Suprapubic skin (tissue), 4 donors: Measurements from ENCODE around the gene STAM. TPM values are rescaled to one million over a fixed set of nuclear protein-coding genes. Genes with fewer than 3 reads are reported as not detected.

Experiments
- DNase-seq, 2 donors: peaks; one replicate each; pipeline ENCODE4 v3.0.0-alpha.2; 2019; ENCODE audit warnings: low spot score in 2 of 2
- H3K27ac ChIP-seq: fragments of 200-600 bp; sonication (generic); one replicate; pipeline ENCODE4 v1.5.1; 2019
- H3K27me3 ChIP-seq: fragments of 200-600 bp; sonication (generic); one replicate; pipeline ENCODE4 v1.5.1; 2019
- H3K36me3 ChIP-seq: fragments of 200-600 bp; sonication (generic); one replicate; pipeline ENCODE4 v1.5.1; 2019
- H3K4me1 ChIP-seq: fragments of 200-600 bp; sonication (generic); one replicate; pipeline ENCODE4 v1.5.1; 2019
- H3K4me3 ChIP-seq: fragments of 200-600 bp; sonication (generic); one replicate; pipeline ENCODE4 v1.5.1; 2019; ENCODE audit warnings: mild to moderate bottlenecking
- H3K9me3 ChIP-seq: fragments of 200-600 bp; sonication (generic); one replicate; pipeline ENCODE4 v1.5.1; 2019
- EP300 ChIP-seq: sonication (generic); formaldehyde crosslinking; IDR thresholded peaks from one replicate; pipeline ENCODE4 v1.6.1; 2017; ENCODE audit warnings: antibody characterized with exemption
- POLR2A ChIP-seq, 2 donors: fragments of 450-650 bp; IDR thresholded peaks; one replicate each; pipeline ENCODE4 v1.6.1; 2017; ENCODE audit warnings: antibody characterized with exemption in 2 of 2, mild to moderate bottlenecking in 2 of 2, moderate library complexity in 2 of 2
- POLR2AphosphoS5 ChIP-seq, 3 donors: sonication (generic); formaldehyde crosslinking; IDR thresholded peaks; one replicate each; pipeline ENCODE4 v1.6.1; 2017; ENCODE audit warnings: antibody characterized with exemption in 3 of 3
- WGBS: methylation state at CpG from one replicate; pipeline ENCODE4 v1.1.5; 2018; 5-methylcytosine and 5-hydroxymethylcytosine counted together
- total RNA-seq, 4 donors: library from RNA; depleted of rRNA; stranded (reverse); fragments of >200 nt; gene quantifications; one replicate each; pipeline ENCODE4 v1.1.0, GENCODE V29; 2016
- TF ChIP-seq, protein P1 (sequence below), 2 donors: fragments of 200-600 bp in 1 of 2; fragments of 450-650 bp in 1 of 2; sonication (generic) in 1 of 2; IDR thresholded peaks; one replicate each; pipeline ENCODE4 v1.5.1; 2016 to 2019; ENCODE audit warnings: antibody characterized with exemption in 2 of 2, mild to moderate bottlenecking in 1 of 2, moderate library complexity in 1 of 2

STAM gene
- total RNA-seq, 4 donors from 2014 or later = 19.4 to 28.6 (median 22.8) TPM

GRCh38 chr10:17674566-17674965 lies 30.6 kb downstream of the STAM start:
- Histone ChIP-seq H3K36me3 (no peaks in the 10 kb centered on the region), H3K4me1 (peaks cover 5% of the 10 kb centered on the region), H3K27ac (no peak overlapping the region), H3K9me3 (no peaks in the 10 kb centered on the region), H3K4me3 (no peak overlapping the region), H3K27me3 (no peaks in the 10 kb centered on the region)
- no peak for DNase-seq
- no peak for TF ChIP-seq POLR2A (IDR thresholded peaks at IDR 0.05)
- no peak for TF ChIP-seq POLR2AphosphoS5 (IDR thresholded peaks at IDR 0.05)
- TF ChIP-seq EP300 = no peak
- TF ChIP-seq, protein P1, sequence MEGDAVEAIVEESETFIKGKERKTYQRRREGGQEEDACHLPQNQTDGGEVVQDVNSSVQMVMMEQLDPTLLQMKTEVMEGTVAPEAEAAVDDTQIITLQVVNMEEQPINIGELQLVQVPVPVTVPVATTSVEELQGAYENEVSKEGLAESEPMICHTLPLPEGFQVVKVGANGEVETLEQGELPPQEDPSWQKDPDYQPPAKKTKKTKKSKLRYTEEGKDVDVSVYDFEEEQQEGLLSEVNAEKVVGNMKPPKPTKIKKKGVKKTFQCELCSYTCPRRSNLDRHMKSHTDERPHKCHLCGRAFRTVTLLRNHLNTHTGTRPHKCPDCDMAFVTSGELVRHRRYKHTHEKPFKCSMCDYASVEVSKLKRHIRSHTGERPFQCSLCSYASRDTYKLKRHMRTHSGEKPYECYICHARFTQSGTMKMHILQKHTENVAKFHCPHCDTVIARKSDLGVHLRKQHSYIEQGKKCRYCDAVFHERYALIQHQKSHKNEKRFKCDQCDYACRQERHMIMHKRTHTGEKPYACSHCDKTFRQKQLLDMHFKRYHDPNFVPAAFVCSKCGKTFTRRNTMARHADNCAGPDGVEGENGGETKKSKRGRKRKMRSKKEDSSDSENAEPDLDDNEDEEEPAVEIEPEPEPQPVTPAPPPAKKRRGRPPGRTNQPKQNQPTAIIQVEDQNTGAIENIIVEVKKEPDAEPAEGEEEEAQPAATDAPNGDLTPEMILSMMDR (IDR thresholded peaks at IDR 0.05) = no peak

- TF ChIP-seq EP300 = no peak
- TF ChIP-seq POLR2AphosphoS5 (IDR thresholded peaks at IDR 0.05) = no peak
- TF ChIP-seq POLR2A (IDR thresholded peaks at IDR 0.05) = no peak
- TF ChIP-seq, protein P1 (IDR thresholded peaks at IDR 0.05) = no peak
Measured at GRCh38 chr10:17675638-17676037, 31.7 kb downstream of the STAM start.

GRCh38 chr10:17676919-17677318 lies 33.0 kb downstream of the STAM start:
- DNase-seq = no peak
- Histone ChIP-seq H3K36me3 (no peaks in the 10 kb centered on the region), H3K4me1 (peaks cover 5% of the 10 kb centered on the region), H3K27ac (no peak overlapping the region), H3K9me3 (no peaks in the 10 kb centered on the region), H3K27me3 (no peaks in the 10 kb centered on the region), H3K4me3 (no peak overlapping the region)
- TF ChIP-seq, protein P1 (IDR thresholded peaks at IDR 0.05) = no peak
- no peak for TF ChIP-seq POLR2AphosphoS5 (IDR thresholded peaks at IDR 0.05)
- WGBS = 91% methylated on average over 1 of the region's 1 CpG

More at GRCh38 chr10:17675638-17676037, 31.7 kb downstream of the STAM start:
- H3K27ac ChIP-seq = no peak overlapping the region
- DNase-seq = no peak
- no peaks in the 10 kb centered on the region for H3K36me3 ChIP-seq
- peaks cover 5% of the 10 kb centered on the region for H3K4me1 ChIP-seq
- no peaks in the 10 kb centered on the region for H3K27me3 ChIP-seq
- no peak overlapping the region for H3K4me3 ChIP-seq
- no peaks in the 10 kb centered on the region for H3K9me3 ChIP-seq
- 54% methylated on average over 4 of the region's 4 CpGs for WGBS

- WGBS = 69% methylated on average over 2 of the region's 2 CpGs
- no peak for DNase-seq
- TF ChIP-seq, protein P1 (IDR thresholded peaks at IDR 0.05) = no peak
- TF ChIP-seq POLR2A (IDR thresholded peaks at IDR 0.05) (no peak), POLR2AphosphoS5 (IDR thresholded peaks at IDR 0.05) (no peak), EP300 (no peak)
- no peak overlapping the region for H3K27ac ChIP-seq
- no peak overlapping the region for H3K4me3 ChIP-seq
- H3K9me3 ChIP-seq = no peaks in the 10 kb centered on the region
- no peaks in the 10 kb centered on the region for H3K27me3 ChIP-seq
- no peaks in the 10 kb centered on the region for H3K4me1 ChIP-seq
- no peaks in the 10 kb centered on the region for H3K36me3 ChIP-seq
Measured at GRCh38 chr10:17682236-17682946, 38.4 kb downstream of the STAM start.

DNA sequence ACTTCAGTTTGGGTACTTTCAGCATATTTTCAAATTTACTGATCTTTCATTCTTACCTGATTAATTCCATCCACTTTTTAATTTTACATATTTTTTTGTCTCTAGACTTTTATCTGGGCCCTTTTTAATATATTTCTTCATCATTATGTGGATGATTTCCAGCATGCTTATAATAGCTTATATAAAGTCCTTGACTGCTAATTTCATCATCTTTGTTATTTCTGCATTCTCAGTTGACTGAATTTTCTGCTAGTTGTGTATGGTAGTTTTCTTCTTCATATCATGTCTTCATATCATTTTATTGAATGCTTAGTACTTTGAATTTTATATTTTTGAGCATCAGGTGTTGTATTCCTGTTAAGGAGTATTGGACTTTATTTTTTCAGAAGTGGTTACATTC lies 39.6 kb downstream of the STAM start:
- TF ChIP-seq, protein P1 (IDR thresholded peaks at IDR 0.05) = no peak
- TF ChIP-seq EP300 (no peak), POLR2A (IDR thresholded peaks at IDR 0.05) (no peak), POLR2AphosphoS5 (IDR thresholded peaks at IDR 0.05) (no peak)
- Histone ChIP-seq H3K4me1 (no peaks in the 10 kb centered on the region), H3K9me3 (no peaks in the 10 kb centered on the region), H3K36me3 (no peaks in the 10 kb centered on the region), H3K27ac (no peak overlapping the region), H3K27me3 (no peaks in the 10 kb centered on the region), H3K4me3 (no peak overlapping the region)
- DNase-seq = no peak
